ENCODE results near the gene POC1B.

The POC1B gene

DNA sequence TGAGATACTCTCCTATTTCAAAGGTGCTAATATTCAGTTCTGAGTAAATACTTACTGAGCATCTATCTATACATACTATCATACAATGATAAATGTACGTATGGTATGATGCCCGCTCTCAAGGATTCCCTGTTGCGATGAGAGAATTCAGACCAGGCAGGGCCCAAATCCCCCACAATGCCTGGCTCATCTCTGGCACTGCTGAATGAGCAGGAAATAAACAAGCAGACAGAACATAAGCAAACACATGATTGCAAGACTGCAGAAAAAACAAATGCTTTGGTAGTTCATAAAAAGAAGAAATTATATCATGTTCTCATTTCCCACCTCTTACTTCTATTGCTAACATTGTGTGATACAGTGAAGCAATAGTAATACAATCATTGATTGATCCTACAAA, 96.3 kb downstream of the POC1B start:
- no peak for TF ChIP-seq SPI1 (IDR thresholded peaks at IDR 0.05; ENCODE audit: low read depth, low read length)
- TF ChIP-seq POLR2AphosphoS5 (IDR thresholded peaks at IDR 0.05; ENCODE audit: low read depth, low read length), result no peak
- TF ChIP-seq POU2F2 (IDR thresholded peaks at IDR 0.05; ENCODE audit: low read depth, low read length), result no peak
- TF ChIP-seq TAF1 (IDR thresholded peaks at IDR 0.05; ENCODE audit: low read depth, low read length), result no peak
- TF ChIP-seq PAX5 (IDR thresholded peaks at IDR 0.05; ENCODE audit: insufficient read depth, low read length, severe bottlenecking), result no peak
- no peak for TF ChIP-seq POLR2A (IDR thresholded peaks at IDR 0.05; ENCODE audit: low read depth, low read length)
- no peak for DNase-seq (ENCODE audit: insufficient read length, low spot score)
- no peak for FAIRE-seq

DNA sequence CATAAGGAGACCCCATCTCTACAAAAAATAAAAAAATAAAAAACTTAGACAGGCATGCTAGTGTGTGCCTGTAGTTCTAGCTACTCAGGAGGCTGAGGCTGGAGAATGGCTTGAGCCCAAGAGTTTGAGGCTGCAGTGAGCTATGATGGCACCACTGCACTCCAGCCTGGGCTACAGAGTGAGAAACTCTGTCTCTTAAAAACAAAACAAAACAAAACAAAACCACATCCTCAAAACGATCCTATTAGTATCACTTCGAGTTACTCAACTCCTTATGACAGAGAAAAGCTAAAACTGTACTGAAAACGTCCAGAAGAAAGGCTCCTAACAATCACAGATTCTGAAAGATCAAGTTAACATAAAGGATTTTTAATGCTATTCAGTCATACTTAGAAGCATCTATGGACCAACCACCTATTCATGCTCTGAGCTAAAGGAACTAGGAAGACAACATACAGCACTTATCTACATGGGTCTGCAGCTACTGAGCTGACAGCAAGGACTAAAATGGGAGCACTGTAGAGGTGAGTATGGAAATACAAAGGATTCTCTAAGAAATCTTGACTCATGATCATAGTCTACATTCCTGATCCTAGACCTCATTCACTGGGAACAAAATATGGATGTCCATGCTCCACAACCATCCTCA, 98.2 kb downstream of the POC1B start:
- TF ChIP-seq POLR2A (IDR thresholded peaks at IDR 0.05; ENCODE audit: low read depth, low read length) (no peak), SPI1 (IDR thresholded peaks at IDR 0.05; ENCODE audit: low read depth, low read length) (0 out of 2 replicates have a peak, but pooled peaks have one; percentile 11), POU2F2 (IDR thresholded peaks at IDR 0.05; ENCODE audit: low read depth, low read length) (no peak)
- peak; percentile 50 for FAIRE-seq
- no peak for DNase-seq (ENCODE audit: insufficient read length, low spot score)

DNA sequence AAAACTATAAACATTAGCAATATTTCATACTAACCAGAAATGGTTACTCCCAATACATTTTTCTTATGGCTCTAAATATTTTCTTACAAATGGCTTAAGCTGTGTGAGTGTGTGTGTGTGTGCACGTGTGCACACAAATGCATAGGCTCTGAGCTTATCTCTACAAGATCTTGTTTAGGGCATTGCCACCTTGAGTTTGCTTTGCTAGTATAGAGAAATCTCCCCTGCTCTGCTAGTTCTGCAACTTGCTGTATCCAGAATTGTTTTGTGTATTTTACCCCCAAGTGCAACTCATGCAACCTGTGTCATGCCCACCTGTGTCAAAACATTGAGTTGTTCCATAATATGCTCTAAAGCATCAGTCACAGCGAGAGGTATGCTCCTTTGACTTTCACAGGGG, 101.0 kb downstream of the POC1B start:
- TF ChIP-seq SPI1 (IDR thresholded peaks at IDR 0.05; ENCODE audit: low read depth, low read length), result no peak
- FAIRE-seq (no peak), DNase-seq (ENCODE audit: insufficient read length, low spot score) (no peak)

DNA sequence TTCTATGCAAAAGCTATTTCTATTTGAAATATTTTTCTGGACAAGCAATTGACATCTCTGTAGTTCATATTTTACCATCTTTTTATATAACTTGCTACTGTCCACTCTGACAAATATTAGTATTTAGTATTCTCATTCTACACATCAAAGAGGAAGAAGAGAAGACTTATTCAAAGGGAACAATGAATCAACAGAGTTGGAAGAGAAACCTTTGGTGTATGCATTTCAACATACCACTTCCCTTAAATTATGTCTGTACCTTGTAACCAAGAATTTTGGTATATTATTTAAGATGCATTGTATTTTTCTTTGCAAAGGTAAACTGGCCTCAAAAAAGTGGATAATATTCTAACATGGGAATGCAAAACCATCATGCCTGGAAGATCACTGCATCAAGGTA, 101.5 kb downstream of the POC1B start:
- DNase-seq (ENCODE audit: insufficient read length, low spot score) (no peak), FAIRE-seq (no peak)
- TF ChIP-seq POLR2A (IDR thresholded peaks at IDR 0.05; ENCODE audit: low read depth, low read length) (no peak), TAF1 (IDR thresholded peaks at IDR 0.05; ENCODE audit: low read depth, low read length) (no peak), PAX5 (IDR thresholded peaks at IDR 0.05; ENCODE audit: insufficient read depth, low read length, severe bottlenecking) (no peak), SPI1 (IDR thresholded peaks at IDR 0.05; ENCODE audit: low read depth, low read length) (no peak), POU2F2 (IDR thresholded peaks at IDR 0.05; ENCODE audit: low read depth, low read length) (no peak), POLR2AphosphoS5 (IDR thresholded peaks at IDR 0.05; ENCODE audit: low read depth, low read length) (no peak)

DNA sequence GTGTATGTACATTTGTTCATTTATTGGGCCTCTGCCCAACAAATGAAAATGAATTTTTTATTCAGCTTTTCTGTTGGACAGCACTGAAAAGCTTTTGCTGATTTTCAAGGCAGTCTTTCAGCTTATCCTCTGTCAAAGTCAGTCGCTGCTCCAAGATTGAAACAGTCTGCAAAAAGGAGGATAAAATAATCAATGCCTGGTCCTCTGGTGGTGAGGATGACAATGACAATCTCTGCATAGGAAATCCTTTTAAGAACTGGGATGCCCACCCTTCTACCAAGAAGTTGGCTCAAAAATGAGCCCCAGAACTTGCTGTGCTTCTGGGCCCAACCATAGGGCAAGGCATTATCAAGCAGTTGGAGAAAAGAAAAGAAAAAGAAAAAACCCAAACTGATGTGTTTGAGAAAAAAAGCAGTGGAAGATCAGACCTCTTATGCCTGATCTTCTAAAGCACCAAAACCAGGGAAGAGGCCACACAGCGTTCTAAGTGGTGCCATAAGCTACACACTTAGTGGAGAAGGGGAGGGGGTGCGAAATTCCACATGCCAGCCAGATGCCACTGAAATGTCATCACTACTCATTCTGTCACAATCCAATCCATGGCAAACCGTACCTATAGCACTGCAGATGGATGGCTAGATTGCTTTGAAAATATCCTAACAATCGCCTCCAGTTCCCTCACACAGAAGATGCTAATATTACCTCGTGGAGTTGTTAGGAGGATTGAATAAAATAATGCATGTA, 104.6 kb downstream of the POC1B start:
- DNase-seq (ENCODE audit: insufficient read length, low spot score) (no peak), FAIRE-seq (no peak)

DNA sequence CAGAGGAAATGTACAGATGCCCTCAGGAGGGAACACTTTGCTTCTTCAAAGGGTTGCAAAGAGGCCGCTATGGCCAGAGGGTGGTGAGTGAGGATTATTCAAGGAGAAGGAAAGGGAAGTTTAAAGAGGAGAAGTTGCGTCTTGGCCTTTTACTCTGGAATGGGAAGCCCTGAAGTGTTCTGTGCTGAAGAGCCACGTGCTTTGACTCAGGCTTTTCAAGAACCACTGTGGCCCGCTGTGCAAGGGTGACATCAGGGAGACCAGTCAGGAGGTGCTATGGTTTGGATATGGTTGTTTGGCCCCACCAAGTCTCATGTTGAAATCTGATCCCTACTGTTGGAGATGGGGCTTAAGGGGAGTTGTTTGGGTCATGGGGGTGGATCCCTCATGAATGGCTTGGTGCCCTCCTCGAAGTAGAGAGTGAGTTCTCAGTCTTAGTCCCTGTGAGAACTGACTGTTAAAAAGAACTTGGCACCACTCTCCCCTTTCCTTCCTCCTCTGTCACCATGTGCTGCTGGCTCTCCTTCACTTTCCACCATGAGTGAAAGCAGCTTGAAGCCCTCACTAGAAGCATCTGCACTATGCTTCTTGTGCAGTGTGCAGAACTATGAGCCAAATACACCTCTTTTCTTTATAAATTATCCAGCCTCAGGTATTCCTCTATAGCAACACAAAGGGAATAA, 107.5 kb downstream of the POC1B start:
- no peak for DNase-seq (ENCODE audit: insufficient read length, low spot score)
- TF ChIP-seq POLR2AphosphoS5 (IDR thresholded peaks at IDR 0.05; ENCODE audit: low read depth, low read length) (no peak), POLR2A (IDR thresholded peaks at IDR 0.05; ENCODE audit: low read depth, low read length) (no peak), PAX5 (IDR thresholded peaks at IDR 0.05; ENCODE audit: insufficient read depth, low read length, severe bottlenecking) (no peak), TAF1 (IDR thresholded peaks at IDR 0.05; ENCODE audit: low read depth, low read length) (no peak), SPI1 (IDR thresholded peaks at IDR 0.05; ENCODE audit: low read depth, low read length) (no peak), POU2F2 (IDR thresholded peaks at IDR 0.05; ENCODE audit: low read depth, low read length) (no peak)
- no peak for FAIRE-seq

More for the DNA sequence above, 104.6 kb downstream of the POC1B start:
- TF ChIP-seq POLR2A (IDR thresholded peaks at IDR 0.05; ENCODE audit: low read depth, low read length) (no peak), POLR2AphosphoS5 (IDR thresholded peaks at IDR 0.05; ENCODE audit: low read depth, low read length) (no peak), TAF1 (IDR thresholded peaks at IDR 0.05; ENCODE audit: low read depth, low read length) (no peak), SPI1 (IDR thresholded peaks at IDR 0.05; ENCODE audit: low read depth, low read length) (no peak), PAX5 (IDR thresholded peaks at IDR 0.05; ENCODE audit: insufficient read depth, low read length, severe bottlenecking) (no peak), POU2F2 (IDR thresholded peaks at IDR 0.05; ENCODE audit: low read depth, low read length) (no peak)

DNA sequence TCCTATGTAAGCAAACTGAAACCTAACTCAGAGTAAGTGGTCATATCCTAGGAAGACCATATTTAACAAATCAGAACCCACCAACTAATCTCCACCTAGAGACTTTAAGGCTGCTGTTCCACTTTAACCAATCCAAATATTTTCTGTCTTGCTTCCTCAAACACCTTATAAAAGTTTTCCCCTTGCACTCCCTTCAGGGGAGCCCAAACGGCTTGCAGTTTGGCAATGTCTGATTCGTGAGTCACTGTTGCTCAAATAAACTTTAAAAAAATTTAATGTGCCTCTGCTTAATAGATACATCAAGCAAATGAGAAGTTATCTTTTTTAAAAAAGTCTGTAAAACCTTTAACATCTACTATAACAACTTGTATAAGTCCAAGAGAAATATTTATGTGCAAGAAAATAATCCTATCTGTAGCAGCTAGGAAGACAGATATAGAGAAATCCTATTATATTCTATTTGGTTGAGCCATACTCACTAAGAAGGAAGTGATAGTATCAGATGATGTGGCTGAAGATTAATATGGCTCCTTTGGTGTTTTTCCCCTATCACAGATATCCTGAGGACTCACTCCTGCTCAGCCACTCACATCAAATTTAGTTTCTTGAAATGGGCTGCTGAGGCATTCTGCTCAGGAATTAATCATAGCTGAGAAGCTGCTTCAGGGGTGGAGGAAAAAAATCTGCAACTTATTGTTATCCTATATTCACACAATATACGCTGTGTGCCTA, 108.4 kb downstream of the POC1B start:
- no peak for FAIRE-seq
- TF ChIP-seq TAF1 (IDR thresholded peaks at IDR 0.05; ENCODE audit: low read depth, low read length), result no peak
- TF ChIP-seq POU2F2 (IDR thresholded peaks at IDR 0.05; ENCODE audit: low read depth, low read length), result no peak
- TF ChIP-seq POLR2AphosphoS5 (IDR thresholded peaks at IDR 0.05; ENCODE audit: low read depth, low read length), result no peak
- TF ChIP-seq SPI1 (IDR thresholded peaks at IDR 0.05; ENCODE audit: low read depth, low read length), result no peak
- TF ChIP-seq PAX5 (IDR thresholded peaks at IDR 0.05; ENCODE audit: insufficient read depth, low read length, severe bottlenecking), result no peak
- TF ChIP-seq POLR2A (IDR thresholded peaks at IDR 0.05; ENCODE audit: low read depth, low read length), result no peak

DNA sequence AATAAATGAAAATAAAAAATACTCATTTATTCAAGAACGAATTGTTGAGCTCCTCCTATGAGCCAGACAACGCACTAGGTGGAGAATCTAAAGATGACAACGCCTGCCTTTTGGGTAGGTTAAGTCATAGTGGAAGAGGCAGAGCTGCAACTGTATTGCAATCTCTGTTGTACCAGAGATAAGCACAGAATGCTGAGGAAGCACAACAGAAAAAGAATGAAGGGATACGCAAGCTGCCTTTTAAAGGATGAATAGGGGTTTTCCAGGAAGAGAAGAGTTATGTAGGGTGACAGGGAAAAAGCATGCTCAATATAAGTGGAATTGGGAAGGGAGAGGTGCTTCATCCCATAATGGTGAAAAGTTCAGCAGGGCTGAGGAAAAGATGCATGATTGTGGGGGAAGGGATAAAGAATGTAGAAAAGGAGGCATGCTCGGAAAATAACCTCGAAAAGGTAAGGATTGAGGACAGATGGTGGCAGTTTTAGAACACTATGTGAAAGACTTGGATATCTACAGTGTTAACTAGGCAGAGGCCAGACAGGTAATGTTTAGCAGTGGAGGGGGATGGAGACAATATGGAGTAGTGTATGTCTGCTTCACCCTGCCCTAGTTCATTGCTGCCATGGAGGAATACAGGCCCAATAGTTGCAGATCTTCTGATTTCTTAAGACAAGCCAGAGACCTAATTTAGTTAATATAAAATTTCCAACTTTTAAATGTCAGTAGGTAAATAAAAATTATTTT, 109.6 kb downstream of the POC1B start:
- DNase-seq (ENCODE audit: insufficient read length, low spot score) (no peak), FAIRE-seq (no peak)
- TF ChIP-seq SPI1 (IDR thresholded peaks at IDR 0.05; ENCODE audit: low read depth, low read length), result no peak

More for the DNA sequence above, 108.4 kb downstream of the POC1B start:
- DNase-seq (ENCODE audit: insufficient read length, low spot score), result no peak

DNA sequence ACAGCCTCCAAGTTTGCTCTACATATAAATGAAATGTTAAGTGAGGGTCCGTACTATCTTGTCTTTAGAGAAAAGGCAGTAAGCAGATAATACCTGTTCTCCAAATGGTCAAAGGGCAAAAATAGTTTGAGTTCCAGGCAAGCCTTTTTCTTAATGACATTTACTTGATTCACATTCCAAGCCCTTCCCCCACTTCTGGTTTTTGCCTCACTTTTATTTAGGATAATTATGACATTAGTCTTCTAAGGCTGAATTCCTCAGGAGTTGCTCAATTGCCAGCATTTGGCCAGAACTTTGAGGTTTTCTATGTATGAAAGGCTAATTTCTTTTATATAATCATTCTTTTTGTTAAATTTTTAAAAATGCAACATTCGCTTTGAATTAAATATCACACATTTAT, 111.0 kb downstream of the POC1B start:
- DNase-seq (ENCODE audit: insufficient read length, low spot score) (no peak), FAIRE-seq (no peak)
- no peak for TF ChIP-seq SPI1 (IDR thresholded peaks at IDR 0.05; ENCODE audit: low read depth, low read length)
- TF ChIP-seq POU2F2 (IDR thresholded peaks at IDR 0.05; ENCODE audit: low read depth, low read length), result no peak
- TF ChIP-seq POLR2AphosphoS5 (IDR thresholded peaks at IDR 0.05; ENCODE audit: low read depth, low read length), result no peak
- no peak for TF ChIP-seq POLR2A (IDR thresholded peaks at IDR 0.05; ENCODE audit: low read depth, low read length)
- no peak for TF ChIP-seq PAX5 (IDR thresholded peaks at IDR 0.05; ENCODE audit: insufficient read depth, low read length, severe bottlenecking)
- no peak for TF ChIP-seq TAF1 (IDR thresholded peaks at IDR 0.05; ENCODE audit: low read depth, low read length)
